GM10847 (cell line): ENCODE data around the gene SPP1.

ENCODE experiments used
- POLR2A ChIP-seq: IDR thresholded peaks from 2 replicates; pipeline ENCODE4 v1.6.1; 2011; ENCODE audit not compliant: insufficient read length; ENCODE audit errors: extremely low read depth

The SPP1 gene

GRCh38 chr4:88027611-88028608 lies 52.4 kb downstream of the SPP1 start:
- no peak for TF ChIP-seq POLR2A

GRCh38 chr4:88028946-88029345 lies 53.4 kb downstream of the SPP1 start:
- no peak for TF ChIP-seq POLR2A

GRCh38 chr4:88029556-88029955 lies 54.0 kb downstream of the SPP1 start:
- TF ChIP-seq POLR2A, result no peak

GRCh38 chr4:88030565-88031310 lies 55.2 kb downstream of the SPP1 start:
- TF ChIP-seq POLR2A, result no peak
